GM13976 (cell line): ENCODE data around the gene MED13L.
"Not testable (repeated sequence)": the region's sequence is repeated elsewhere in the genome, so short reads cannot be mapped to it uniquely, and the experiment has no call there.

ENCODE experiments used
- DNase-seq: peaks from one replicate; pipeline ENCODE4 v3.0.0; 2012; ENCODE audit warnings: low spot score
- in situ Hi-C: fragments of 300-500 bp; cut with MboI; formaldehyde crosslinking; loops from one replicate; pipeline ENCODE4 v1.12.0; 2022; ENCODE audit warnings: low sequenced_read_pairs, mixed read lengths, inconsistent platforms; ENCODE audit not compliant: unreplicated experiment
- TF ChIP-seq, protein P1 (sequence below): IDR thresholded peaks from 2 replicates; pipeline ENCODE4 v1.5.1; 2012; ENCODE audit warnings: borderline replicate concordance, mild to moderate bottlenecking; ENCODE audit not compliant: insufficient read depth; ENCODE audit errors: extremely low read depth, missing control alignments, control extremely low read depth

The MED13L gene

DNA sequence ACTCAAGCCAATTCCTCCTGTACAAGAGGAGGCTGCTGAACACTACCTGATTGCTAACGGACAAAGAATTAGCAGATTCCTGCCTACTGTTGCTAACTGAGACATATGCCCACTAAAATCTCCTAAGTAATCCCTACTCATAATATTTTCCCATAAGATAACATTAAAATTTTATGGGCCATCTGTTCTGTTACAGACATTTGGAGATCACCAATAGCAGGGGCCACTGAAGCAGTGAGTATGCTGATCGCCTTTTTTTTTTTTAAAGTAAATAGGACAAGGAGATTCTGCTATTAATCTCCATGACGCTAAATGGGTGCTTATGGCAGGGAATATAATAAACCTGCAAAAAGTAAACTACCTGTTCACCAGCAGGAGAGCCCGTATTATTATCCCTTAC, 292.9 kb downstream of the MED13L start:
- TF ChIP-seq, protein P1, sequence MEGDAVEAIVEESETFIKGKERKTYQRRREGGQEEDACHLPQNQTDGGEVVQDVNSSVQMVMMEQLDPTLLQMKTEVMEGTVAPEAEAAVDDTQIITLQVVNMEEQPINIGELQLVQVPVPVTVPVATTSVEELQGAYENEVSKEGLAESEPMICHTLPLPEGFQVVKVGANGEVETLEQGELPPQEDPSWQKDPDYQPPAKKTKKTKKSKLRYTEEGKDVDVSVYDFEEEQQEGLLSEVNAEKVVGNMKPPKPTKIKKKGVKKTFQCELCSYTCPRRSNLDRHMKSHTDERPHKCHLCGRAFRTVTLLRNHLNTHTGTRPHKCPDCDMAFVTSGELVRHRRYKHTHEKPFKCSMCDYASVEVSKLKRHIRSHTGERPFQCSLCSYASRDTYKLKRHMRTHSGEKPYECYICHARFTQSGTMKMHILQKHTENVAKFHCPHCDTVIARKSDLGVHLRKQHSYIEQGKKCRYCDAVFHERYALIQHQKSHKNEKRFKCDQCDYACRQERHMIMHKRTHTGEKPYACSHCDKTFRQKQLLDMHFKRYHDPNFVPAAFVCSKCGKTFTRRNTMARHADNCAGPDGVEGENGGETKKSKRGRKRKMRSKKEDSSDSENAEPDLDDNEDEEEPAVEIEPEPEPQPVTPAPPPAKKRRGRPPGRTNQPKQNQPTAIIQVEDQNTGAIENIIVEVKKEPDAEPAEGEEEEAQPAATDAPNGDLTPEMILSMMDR = no peak
- in situ Hi-C loops = loop anchor here (25.0 kb wide), 1 partner anchor 728 kb away; no protein-coding TSS in a partner anchor
- no peak for DNase-seq

DNA sequence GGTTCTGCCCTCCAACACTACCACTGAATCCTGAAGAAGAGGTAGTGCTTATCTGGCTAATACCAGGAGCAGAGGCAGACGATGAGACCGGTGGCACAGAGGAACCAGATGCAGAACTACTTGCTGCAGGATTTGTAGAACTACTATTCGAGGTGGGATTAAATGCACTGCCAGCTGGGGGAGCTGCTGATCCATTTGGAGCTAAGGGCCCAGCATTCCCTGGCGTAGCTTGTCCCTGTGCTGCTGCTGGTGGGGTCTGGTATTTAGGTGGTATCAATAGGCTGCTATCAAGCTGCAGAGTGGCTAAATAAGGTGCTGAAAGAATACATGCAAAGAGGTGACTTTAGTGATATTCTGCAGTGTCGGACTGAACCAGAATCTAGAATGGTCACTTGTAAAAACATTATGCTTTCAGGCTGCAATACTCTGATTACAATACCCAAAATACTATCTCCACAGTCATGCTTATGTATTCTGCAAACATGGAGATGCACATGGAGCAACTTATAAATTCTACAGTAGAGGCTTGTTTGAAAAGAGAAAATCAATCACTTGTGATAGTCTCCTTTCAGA, 294.2 kb downstream of the MED13L start:
- in situ Hi-C loops = loop anchor here (25.0 kb wide), 1 partner anchor 729 kb away; no protein-coding TSS in a partner anchor
- TF ChIP-seq, protein P1 = peak; percentile 17
- no peak for DNase-seq

DNA sequence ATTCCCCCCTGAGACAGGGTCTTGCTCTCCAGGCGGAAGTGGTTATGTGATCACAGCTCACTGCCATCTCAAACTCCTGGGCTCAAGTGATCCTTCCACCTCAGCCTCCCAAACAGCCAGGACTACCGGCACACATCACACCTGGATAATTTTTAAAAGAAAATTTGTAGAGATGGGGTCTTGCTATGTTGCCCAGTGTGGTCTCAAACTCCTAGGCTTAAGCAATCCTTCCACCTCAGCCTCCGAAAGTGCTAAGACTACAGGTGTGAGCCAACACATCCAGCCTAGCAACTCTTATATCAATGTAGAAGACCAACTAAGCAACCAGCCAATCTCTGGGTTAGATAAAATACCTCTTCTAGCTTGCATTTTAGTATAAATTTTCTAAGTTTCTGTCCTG, 297.2 kb downstream of the MED13L start:
- in situ Hi-C loops = loop anchor here (25.0 kb wide), 1 partner anchor 732 kb away; no protein-coding TSS in a partner anchor
- no peak for DNase-seq
- TF ChIP-seq, protein P1 = no peak

DNA sequence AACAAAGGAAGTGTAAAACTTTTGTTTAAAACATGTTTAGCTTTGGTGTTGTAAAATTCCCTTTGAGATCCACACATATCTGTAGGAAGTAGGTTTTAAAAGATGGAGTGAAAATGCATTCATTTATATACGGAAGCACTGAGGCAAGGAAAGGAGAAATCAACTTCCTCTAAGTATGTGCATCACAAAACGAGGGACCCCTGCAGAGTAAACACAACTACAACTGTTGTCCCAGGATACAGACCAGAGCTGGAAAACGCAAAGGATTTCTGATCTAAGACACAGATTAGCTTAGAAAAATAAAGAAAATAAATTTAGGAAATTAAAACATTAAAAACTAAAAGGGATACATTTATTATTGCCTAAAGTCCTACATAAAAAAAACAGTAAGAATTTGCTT, 297.6 kb downstream of the MED13L start:
- in situ Hi-C loops = loop anchor here (25.0 kb wide), 1 partner anchor 732 kb away; no protein-coding TSS in a partner anchor
- TF ChIP-seq, protein P1 = no peak
- DNase-seq = no peak

DNA sequence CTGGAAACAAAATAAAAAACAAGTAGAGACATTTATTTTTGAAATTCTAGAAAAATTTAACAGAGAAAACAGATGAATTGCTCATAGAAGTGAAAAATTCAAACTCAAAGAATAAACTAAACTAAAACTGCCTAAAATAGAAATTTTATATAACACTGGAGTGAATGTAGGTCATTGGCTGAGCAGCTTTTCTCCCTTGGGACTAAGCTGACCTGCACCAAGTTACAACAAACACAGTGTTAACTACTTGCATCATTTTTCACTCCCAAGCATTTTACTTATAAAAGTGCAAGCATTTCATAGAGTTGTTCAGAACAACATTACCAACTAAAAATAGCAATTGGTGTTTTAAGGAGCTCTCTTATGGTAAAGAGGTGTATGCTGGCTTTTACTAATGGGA, 298.1 kb downstream of the MED13L start:
- no peak for DNase-seq
- in situ Hi-C loops = loop anchor here (25.0 kb wide), 1 partner anchor 733 kb away; no protein-coding TSS in a partner anchor
- TF ChIP-seq, protein P1 = no peak

DNA sequence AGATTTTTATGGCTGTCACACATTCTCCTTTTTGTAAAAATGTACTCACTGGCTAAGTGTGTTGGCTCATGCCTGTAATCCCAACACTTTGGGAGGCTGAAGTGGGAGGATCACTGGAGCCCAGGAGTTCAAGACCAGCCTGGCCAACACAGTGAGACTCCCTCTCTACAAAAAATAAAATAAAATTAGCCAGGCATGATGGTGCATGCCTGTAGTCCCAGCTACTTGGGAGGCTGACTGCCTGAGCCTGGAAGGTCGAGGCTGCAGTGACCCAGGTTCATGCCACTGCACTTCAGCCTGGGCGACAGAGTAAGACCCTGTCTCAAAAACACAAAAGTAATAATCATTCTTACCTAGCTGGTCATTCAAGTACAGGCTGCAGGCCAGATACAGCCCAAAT, 300.7 kb downstream of the MED13L start:
- in situ Hi-C loops = loop anchor here (25.0 kb wide), 1 partner anchor 735 kb away; no protein-coding TSS in a partner anchor
- DNase-seq = not testable (repeated sequence)

DNA sequence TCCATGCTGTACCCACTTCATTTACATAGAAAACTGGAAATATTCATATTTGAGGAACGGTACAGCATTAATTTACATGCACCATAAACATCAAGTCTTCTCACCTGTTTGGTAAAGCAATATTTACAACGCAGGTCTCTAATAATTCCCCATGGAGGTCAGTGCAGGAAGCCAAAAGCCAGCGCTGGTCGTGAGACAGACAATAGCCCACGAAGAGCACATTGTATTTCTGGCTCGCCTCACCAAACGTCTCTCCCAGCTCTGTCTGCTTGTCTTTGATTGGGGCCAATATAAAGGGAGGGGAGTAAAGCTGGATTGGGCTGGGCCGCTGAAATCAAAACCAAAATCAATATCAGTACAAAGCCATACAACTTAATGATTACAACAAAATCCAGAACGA, 302.1 kb downstream of the MED13L start:
- no peak for DNase-seq
- in situ Hi-C loops = loop anchor here (25.0 kb wide), 1 partner anchor 737 kb away; no protein-coding TSS in a partner anchor
- TF ChIP-seq, protein P1 = no peak
